ENCODE data around the gene OR6N1. TPM values are rescaled to one million over a fixed set of nuclear protein-coding genes. Genes with fewer than 3 reads are reported as not detected.

The OR6N1 gene
- polyA plus RNA-seq, 3 donors = not detected

DNA sequence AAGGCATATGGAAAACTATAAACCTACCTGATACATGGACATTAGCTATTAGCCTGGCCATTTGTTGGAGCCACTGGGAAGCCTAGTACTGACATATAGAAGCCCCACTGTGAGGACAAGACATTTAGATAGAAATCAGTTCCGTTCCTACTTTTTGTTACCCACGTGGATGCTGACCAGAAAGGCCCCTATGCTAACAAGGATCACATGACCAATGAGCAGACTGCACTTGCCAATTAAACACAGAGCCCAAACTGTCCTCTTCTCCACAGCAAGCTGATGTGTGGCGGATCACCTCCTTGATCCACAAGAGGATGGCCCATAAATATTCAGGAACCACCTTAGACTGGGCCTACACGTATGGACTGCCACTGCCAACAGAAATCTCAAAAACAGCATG, 40.3 kb downstream of the OR6N1 start:
- Histone ChIP-seq H3K79me2 (ENCODE audit: insufficient read depth, low read length) (no peaks in the 10 kb centered on the region), H3K27ac (ENCODE audit: low read depth in 1 of 2, low read length in 2 of 2) (no peak overlapping the region), H3K9ac (ENCODE audit: insufficient read depth, low read length, poor library complexity, severe bottlenecking) (no peak overlapping the region), H3K4me3 (replicated peaks in 1 of 3; ENCODE audit: low read depth in 2 of 3, low read length in 3 of 3) (no peak overlapping the region), H3K4me2 (replicated peaks; ENCODE audit: extremely low read depth, low read length, poor library complexity, severe bottlenecking) (no peak overlapping the region), H3K36me3 (replicated peaks in 1 of 2; ENCODE audit: control insufficient read depth in 1 of 2, insufficient read depth in 2 of 2, low read length in 2 of 2) (no peaks in the 10 kb centered on the region), H3K9me3 (replicated peaks in 1 of 2; ENCODE audit: control insufficient read depth in 1 of 2, insufficient read depth in 1 of 2, low read length in 2 of 2) (no peaks in the 10 kb centered on the region), H2AFZ (ENCODE audit: insufficient read depth, low read depth, low read length, poor library complexity, severe bottlenecking) (no peak overlapping the region), H3K4me1 (ENCODE audit: control insufficient read depth in 1 of 2, insufficient read depth in 2 of 2, low read length in 2 of 2) (peaks cover 3 to 14% of the 10 kb centered on the region in 2 donors), H4K20me1 (ENCODE audit: insufficient read depth, low read length) (no peaks in the 10 kb centered on the region), H3K27me3 (ENCODE audit: control insufficient read depth in 2 of 2, insufficient read depth in 2 of 2, low read length in 2 of 2) (no peaks in the 10 kb centered on the region)
- H3K36me3 Mint-ChIP-seq = no peaks in the 10 kb centered on the region
- WGBS (ENCODE audit: insufficient coverage) = 94% methylated on average over 4 of the region's 4 CpGs
- no peak overlapping the region for H3K4me3 Mint-ChIP-seq
- peaks cover 0 to 2% (median 0%) of the 10 kb centered on the region in 7 donors for H3K9me3 Mint-ChIP-seq
- no peak overlapping the region for H3K27ac Mint-ChIP-seq
- no peak for DNase-seq
- intact Hi-C loops (cut with micrococcal nuclease) = no loop called here
- H3K4me1 Mint-ChIP-seq = peaks cover 17% of the 10 kb centered on the region
- TF ChIP-seq, protein P1, sequence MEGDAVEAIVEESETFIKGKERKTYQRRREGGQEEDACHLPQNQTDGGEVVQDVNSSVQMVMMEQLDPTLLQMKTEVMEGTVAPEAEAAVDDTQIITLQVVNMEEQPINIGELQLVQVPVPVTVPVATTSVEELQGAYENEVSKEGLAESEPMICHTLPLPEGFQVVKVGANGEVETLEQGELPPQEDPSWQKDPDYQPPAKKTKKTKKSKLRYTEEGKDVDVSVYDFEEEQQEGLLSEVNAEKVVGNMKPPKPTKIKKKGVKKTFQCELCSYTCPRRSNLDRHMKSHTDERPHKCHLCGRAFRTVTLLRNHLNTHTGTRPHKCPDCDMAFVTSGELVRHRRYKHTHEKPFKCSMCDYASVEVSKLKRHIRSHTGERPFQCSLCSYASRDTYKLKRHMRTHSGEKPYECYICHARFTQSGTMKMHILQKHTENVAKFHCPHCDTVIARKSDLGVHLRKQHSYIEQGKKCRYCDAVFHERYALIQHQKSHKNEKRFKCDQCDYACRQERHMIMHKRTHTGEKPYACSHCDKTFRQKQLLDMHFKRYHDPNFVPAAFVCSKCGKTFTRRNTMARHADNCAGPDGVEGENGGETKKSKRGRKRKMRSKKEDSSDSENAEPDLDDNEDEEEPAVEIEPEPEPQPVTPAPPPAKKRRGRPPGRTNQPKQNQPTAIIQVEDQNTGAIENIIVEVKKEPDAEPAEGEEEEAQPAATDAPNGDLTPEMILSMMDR (IDR thresholded peaks at IDR 0.05) = no peak
- H3K27me3 Mint-ChIP-seq (ENCODE audit: low read depth in 3 of 3) = no peaks in the 10 kb centered on the region

DNA sequence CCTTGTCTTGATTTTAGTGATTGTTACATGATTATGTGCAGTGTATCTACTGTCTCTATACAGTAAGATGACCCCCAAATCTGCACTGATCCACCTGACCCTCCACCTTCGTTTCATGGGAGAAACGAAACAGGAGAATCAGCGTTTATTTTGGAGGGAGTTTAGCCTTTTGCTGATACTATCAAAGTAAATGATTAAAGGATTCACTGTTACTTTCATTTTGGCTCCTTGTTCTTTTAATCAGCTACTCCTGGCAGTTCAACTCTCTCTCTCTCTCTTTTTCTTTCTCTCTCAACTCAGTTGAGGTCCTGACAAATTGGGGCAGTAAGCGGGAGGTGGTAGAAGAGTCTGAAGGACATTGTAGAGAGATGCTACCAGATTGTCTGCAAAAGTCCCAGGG, 41.5 kb downstream of the OR6N1 start:
- Histone ChIP-seq H3K9me3 (replicated peaks in 1 of 2; ENCODE audit: control insufficient read depth in 1 of 2, insufficient read depth in 1 of 2, low read length in 2 of 2) (no peaks in the 10 kb centered on the region), H4K20me1 (ENCODE audit: insufficient read depth, low read length) (no peaks in the 10 kb centered on the region), H3K4me2 (replicated peaks; ENCODE audit: extremely low read depth, low read length, poor library complexity, severe bottlenecking) (no peak overlapping the region), H3K4me1 (ENCODE audit: control insufficient read depth in 1 of 2, insufficient read depth in 2 of 2, low read length in 2 of 2) (peaks cover 3 to 14% of the 10 kb centered on the region in 2 donors), H3K79me2 (ENCODE audit: insufficient read depth, low read length) (no peaks in the 10 kb centered on the region), H3K27me3 (ENCODE audit: control insufficient read depth in 2 of 2, insufficient read depth in 2 of 2, low read length in 2 of 2) (no peaks in the 10 kb centered on the region), H3K27ac (ENCODE audit: low read depth in 1 of 2, low read length in 2 of 2) (no peak overlapping the region), H2AFZ (ENCODE audit: insufficient read depth, low read depth, low read length, poor library complexity, severe bottlenecking) (no peak overlapping the region), H3K4me3 (replicated peaks in 1 of 3; ENCODE audit: low read depth in 2 of 3, low read length in 3 of 3) (no peak overlapping the region), H3K9ac (ENCODE audit: insufficient read depth, low read length, poor library complexity, severe bottlenecking) (no peak overlapping the region), H3K36me3 (replicated peaks in 1 of 2; ENCODE audit: control insufficient read depth in 1 of 2, insufficient read depth in 2 of 2, low read length in 2 of 2) (no peaks in the 10 kb centered on the region)
- Mint-ChIP-seq H3K36me3 (no peaks in the 10 kb centered on the region), H3K27me3 (ENCODE audit: low read depth in 3 of 3) (no peaks in the 10 kb centered on the region), H3K27ac (peak overlapping the region in 1 of 7 donors; percentile 54), H3K4me3 (no peak overlapping the region), H3K4me1 (peaks cover 17% of the 10 kb centered on the region), H3K9me3 (peaks cover 0 to 2% (median 0%) of the 10 kb centered on the region in 7 donors)
- no peak for DNase-seq
- intact Hi-C loops (cut with micrococcal nuclease) = no loop called here
- TF ChIP-seq, protein P1 (IDR thresholded peaks at IDR 0.05) = no peak
- no CpG with 5 or more reads among the region's 4 CpGs for WGBS (ENCODE audit: insufficient coverage)

Data from CD14-positive monocyte (primary cell).